Mesodermal cell (in vitro differentiated cells): ENCODE results near the gene RBMS3.

ENCODE experiments used
- H3K27ac ChIP-seq: 2 replicates; pipeline ENCODE4 v1.7.0; 2013; ENCODE audit warnings: mild to moderate bottlenecking, low read depth, low read length, moderate library complexity; ENCODE audit not compliant: severe bottlenecking
- H3K36me3 ChIP-seq: 2 replicates; pipeline ENCODE4 v1.7.1; 2013; ENCODE audit warnings: mild to moderate bottlenecking, low read length, moderate library complexity; ENCODE audit not compliant: control insufficient read depth, insufficient read depth
- H3K4me1 ChIP-seq: one replicate; pipeline ENCODE4 v1.7.1; 2013; ENCODE audit warnings: mild to moderate bottlenecking, low read length; ENCODE audit not compliant: insufficient read depth, control insufficient read depth, poor library complexity, severe bottlenecking
- H3K4me3 ChIP-seq: 2 replicates; pipeline ENCODE4 v1.7.0; 2013; ENCODE audit warnings: low read length, control low read depth, mild to moderate bottlenecking; ENCODE audit not compliant: insufficient read depth, poor library complexity, severe bottlenecking; ENCODE audit errors: extremely low read depth
- H3K9me3 ChIP-seq: 2 replicates; pipeline ENCODE4 v1.7.1; 2013; ENCODE audit warnings: mild to moderate bottlenecking, low read length, moderate library complexity; ENCODE audit not compliant: control insufficient read depth
- WGBS, 2 experiments: methylation state at CpG; one replicate each; pipeline ENCODE4 v1.1.5; 2013; ENCODE audit warnings: missing lambda C conversion rate in 2 of 2; ENCODE audit not compliant: insufficient coverage in 2 of 2; 5-methylcytosine and 5-hydroxymethylcytosine counted together

RBMS3 gene

GRCh38 chr3:29430558-29430971, 149.7 kb downstream of the RBMS3 start:
- H3K27ac ChIP-seq = peak overlapping the region; percentile 89
- H3K4me1 ChIP-seq = peaks cover 38% of the 10 kb centered on the region
- H3K4me3 ChIP-seq = no peak overlapping the region
- H3K36me3 ChIP-seq = peaks cover 13% of the 10 kb centered on the region
- 67% methylated on average over 1 of the region's 1 CpG for WGBS, 2 experiments
- no peaks in the 10 kb centered on the region for H3K9me3 ChIP-seq

- no peak overlapping the region for H3K4me3 ChIP-seq
- H3K36me3 ChIP-seq = peaks cover 29% of the 10 kb centered on the region
- no peaks in the 10 kb centered on the region for H3K9me3 ChIP-seq
- peaks cover 20% of the 10 kb centered on the region for H3K4me1 ChIP-seq
- peak overlapping the region; percentile 10 for H3K27ac ChIP-seq
Measured at GRCh38 chr3:29436612-29437323, 155.9 kb downstream of the RBMS3 start.

GRCh38 chr3:29438580-29438979, 157.7 kb downstream of the RBMS3 start:
- Histone ChIP-seq H3K27ac (no peak overlapping the region), H3K36me3 (peaks cover 36% of the 10 kb centered on the region), H3K4me1 (peaks cover 15% of the 10 kb centered on the region), H3K4me3 (no peak overlapping the region), H3K9me3 (no peaks in the 10 kb centered on the region)
- 100% methylated on average over 1 of the region's 3 CpGs; no CpG with 5 or more reads in 1 of the 2 experiments for whole genome bisulfite sequencing, 2 experiments

GRCh38 chr3:29440413-29441305, 159.8 kb downstream of the RBMS3 start:
- Histone ChIP-seq H3K27ac (peak overlapping the region; percentile 76), H3K36me3 (peaks cover 28% of the 10 kb centered on the region), H3K4me1 (peaks cover 15% of the 10 kb centered on the region), H3K4me3 (no peak overlapping the region), H3K9me3 (no peaks in the 10 kb centered on the region)
- 51 to 57% methylated on average over 10 to 12 of the region's 13 CpGs for WGBS, 2 experiments

DNA sequence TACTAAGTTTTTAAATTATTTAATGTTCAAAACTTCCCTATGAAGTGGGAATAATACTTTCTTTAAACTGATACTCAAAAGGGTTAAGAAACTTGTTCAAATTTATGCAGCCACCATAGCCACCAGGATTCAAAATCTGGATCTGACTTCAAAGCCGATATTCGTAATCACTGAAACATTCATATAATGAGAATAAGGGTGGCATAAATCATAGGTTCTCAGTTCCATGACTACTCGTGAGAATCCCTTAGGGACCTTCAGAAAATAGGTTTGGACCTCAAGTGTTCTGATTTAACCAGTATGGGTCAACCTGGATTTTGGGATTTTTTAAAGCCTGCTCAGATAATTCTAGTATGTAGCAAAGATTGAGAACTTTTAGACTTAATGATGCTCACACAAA, 160.6 kb downstream of the RBMS3 start:
- Histone ChIP-seq H3K4me1 (peaks cover 15% of the 10 kb centered on the region), H3K4me3 (no peak overlapping the region), H3K36me3 (peaks cover 26% of the 10 kb centered on the region), H3K9me3 (no peaks in the 10 kb centered on the region), H3K27ac (no peak overlapping the region)
- 97 to 100% methylated on average over 1 to 3 of the region's 3 CpGs for WGBS, 2 experiments

DNA sequence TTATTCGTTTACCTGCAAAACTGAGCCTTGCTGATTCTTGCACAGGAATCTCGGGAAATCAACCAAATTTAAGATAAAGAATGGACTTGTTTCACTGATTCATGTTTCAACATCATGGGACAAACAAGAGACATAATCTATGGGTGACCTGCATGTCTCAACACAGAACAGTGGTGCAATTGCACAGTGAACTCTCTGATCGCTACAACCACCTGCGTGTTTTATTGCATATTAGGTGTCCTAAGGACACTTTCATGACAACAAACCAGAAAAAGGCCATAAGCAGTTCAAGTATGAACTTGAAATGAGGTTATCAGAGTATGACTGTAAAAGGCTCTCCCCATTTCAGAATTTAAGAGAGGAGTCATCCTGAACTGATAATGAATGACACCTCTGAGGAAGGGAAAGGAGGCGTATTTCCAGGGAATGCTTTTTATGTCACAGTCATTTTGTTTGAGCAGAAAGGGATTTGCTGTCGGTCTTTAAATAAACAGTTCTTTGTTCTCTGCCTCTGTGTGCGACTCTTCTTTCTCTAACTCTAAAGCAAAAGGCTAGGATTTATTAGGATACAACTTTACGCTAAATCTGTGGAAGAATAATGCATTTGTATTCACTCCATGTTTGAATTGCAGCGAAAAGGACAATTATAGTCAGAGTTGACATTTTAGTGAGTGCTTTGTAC, 167.2 kb downstream of the RBMS3 start:
- H3K36me3 ChIP-seq = peaks cover 9% of the 10 kb centered on the region
- H3K9me3 ChIP-seq = no peaks in the 10 kb centered on the region
- H3K27ac ChIP-seq = peak overlapping the region; percentile 32
- peaks cover 16% of the 10 kb centered on the region for H3K4me1 ChIP-seq
- no peak overlapping the region for H3K4me3 ChIP-seq
- WGBS, 2 experiments = 78 to 96% methylated on average over 4 to 5 of the region's 9 CpGs

- 100% methylated on average over 1 of the region's 3 CpGs; no CpG with 5 or more reads in 1 of the 2 experiments for WGBS, 2 experiments
- Histone ChIP-seq H3K4me1 (peaks cover 27% of the 10 kb centered on the region), H3K36me3 (peaks cover under 1% of the 10 kb centered on the region), H3K9me3 (no peaks in the 10 kb centered on the region), H3K27ac (no peak overlapping the region), H3K4me3 (no peak overlapping the region)
Measured at GRCh38 chr3:29451920-29452319, 171.0 kb downstream of the RBMS3 start.

- Histone ChIP-seq H3K4me3 (no peak overlapping the region), H3K36me3 (no peaks in the 10 kb centered on the region), H3K27ac (peak overlapping the region; percentile 24), H3K4me1 (peaks cover 23% of the 10 kb centered on the region), H3K9me3 (no peaks in the 10 kb centered on the region)
- no CpG with 5 or more reads among the region's 2 CpGs for WGBS, 2 experiments
Measured at GRCh38 chr3:29452934-29453283, 172.0 kb downstream of the RBMS3 start.

GRCh38 chr3:29453284-29454001, 172.6 kb downstream of the RBMS3 start:
- H3K4me3 ChIP-seq = no peak overlapping the region
- no peaks in the 10 kb centered on the region for H3K9me3 ChIP-seq
- 82 to 87% methylated on average over 7 of the region's 7 CpGs for WGBS, 2 experiments
- peak overlapping the region; percentile 24 for H3K27ac ChIP-seq
- H3K4me1 ChIP-seq = peaks cover 18% of the 10 kb centered on the region
- no peaks in the 10 kb centered on the region for H3K36me3 ChIP-seq

DNA sequence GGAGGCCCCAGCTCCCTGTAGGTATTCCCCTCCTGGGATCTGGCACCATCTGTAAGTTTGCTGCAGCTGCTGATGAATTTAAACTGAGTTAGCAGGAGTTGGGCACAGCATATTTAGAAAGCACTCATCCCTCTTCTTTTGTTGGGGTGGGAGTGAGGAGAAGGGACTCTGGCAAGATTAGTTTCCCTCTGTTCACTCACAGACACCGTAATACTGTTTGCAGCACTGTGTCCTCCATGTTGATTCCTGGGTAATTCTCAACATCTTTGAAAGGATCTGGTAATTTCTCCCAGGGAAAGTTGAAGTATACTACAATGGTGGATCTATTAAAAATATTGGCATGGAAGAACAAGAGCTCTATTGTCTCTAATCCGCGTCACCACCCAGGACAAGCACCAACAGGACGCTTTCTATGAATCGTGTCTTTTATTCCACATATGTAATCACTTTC, 173.3 kb downstream of the RBMS3 start:
- Histone ChIP-seq H3K4me1 (peaks cover 17% of the 10 kb centered on the region), H3K4me3 (no peak overlapping the region), H3K27ac (no peak overlapping the region), H3K36me3 (no peaks in the 10 kb centered on the region), H3K9me3 (no peaks in the 10 kb centered on the region)
- no CpG with 5 or more reads among the region's 5 CpGs for WGBS, 2 experiments
